Measurements from ENCODE around the gene LSM4. TPM values are rescaled to one million over a fixed set of nuclear protein-coding genes. Genes with fewer than 3 reads are reported as not detected.

Gene LSM4
- total and polyA plus RNA-seq, 2 donors (not counting 3 experiments of a cell fraction or from before 2014, with no cell fraction given) = 118 to 119 TPM

DNA sequence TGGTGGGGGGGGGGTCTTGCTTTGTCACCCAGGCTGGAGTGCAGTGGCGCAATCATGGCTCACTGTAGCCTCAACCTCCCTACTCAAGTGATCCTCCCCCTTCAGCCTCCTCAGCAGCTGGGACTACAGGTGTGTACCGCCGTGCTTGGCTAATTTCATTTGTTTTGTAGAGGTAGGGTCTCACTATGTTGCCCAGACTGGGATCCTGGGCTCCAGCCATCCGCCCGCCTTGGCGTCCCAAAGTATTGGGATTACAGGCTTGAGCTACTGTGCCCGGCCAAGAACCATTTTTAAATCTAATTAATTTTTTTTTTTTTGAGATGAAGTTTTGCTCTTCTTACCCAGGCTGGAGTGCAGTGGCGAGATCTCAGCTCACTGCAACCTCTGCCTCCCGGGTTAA, 23.2 kb downstream of the LSM4 start:
- BruUV-seq (replicated peaks) = no TSS peak
- H3K4me1 ChIP-seq (ENCODE audit: control insufficient read depth, extremely low read depth, insufficient read depth, low read length) = peaks cover 11% of the 10 kb centered on the region
- POLR2A ChIA-PET = no interaction called here
- H3K9me1 ChIP-seq (replicated peaks; ENCODE audit: control insufficient read depth, extremely low read depth, insufficient read depth, low read length) = no peaks in the 10 kb centered on the region
- no peaks in the 10 kb centered on the region for H4K20me1 ChIP-seq (replicated peaks; ENCODE audit: control insufficient read depth, extremely low read depth, insufficient read depth, low read length)
- H3K79me2 ChIP-seq (ENCODE audit: control insufficient read depth, insufficient read depth, low read length) = no peaks in the 10 kb centered on the region
- H2AFZ ChIP-seq (ENCODE audit: low read depth, low read length) = no peak overlapping the region
- no peak overlapping the region for H3K9ac ChIP-seq (replicated peaks; ENCODE audit: extremely low read depth, insufficient read depth, low read length)
- TF ChIP-seq EZH2 (IDR thresholded peaks at IDR 0.05; ENCODE audit: borderline replicate concordance, low read depth, low read length, severe bottlenecking) (no peak), POLR2AphosphoS5 (IDR thresholded peaks at IDR 0.05; ENCODE audit: insufficient read depth, low read depth, low read length) (no peak), FOS (IDR thresholded peaks at IDR 0.05; ENCODE audit: borderline replicate concordance, insufficient read depth, low read length) (no peak), POLR2A (IDR thresholded peaks at IDR 0.05; ENCODE audit: low read depth, low read length) (no peak)
- TF ChIP-seq, protein P1, sequence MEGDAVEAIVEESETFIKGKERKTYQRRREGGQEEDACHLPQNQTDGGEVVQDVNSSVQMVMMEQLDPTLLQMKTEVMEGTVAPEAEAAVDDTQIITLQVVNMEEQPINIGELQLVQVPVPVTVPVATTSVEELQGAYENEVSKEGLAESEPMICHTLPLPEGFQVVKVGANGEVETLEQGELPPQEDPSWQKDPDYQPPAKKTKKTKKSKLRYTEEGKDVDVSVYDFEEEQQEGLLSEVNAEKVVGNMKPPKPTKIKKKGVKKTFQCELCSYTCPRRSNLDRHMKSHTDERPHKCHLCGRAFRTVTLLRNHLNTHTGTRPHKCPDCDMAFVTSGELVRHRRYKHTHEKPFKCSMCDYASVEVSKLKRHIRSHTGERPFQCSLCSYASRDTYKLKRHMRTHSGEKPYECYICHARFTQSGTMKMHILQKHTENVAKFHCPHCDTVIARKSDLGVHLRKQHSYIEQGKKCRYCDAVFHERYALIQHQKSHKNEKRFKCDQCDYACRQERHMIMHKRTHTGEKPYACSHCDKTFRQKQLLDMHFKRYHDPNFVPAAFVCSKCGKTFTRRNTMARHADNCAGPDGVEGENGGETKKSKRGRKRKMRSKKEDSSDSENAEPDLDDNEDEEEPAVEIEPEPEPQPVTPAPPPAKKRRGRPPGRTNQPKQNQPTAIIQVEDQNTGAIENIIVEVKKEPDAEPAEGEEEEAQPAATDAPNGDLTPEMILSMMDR (IDR thresholded peaks at IDR 0.05; ENCODE audit: extremely low read depth in 1 of 2, insufficient read depth in 1 of 2, low read depth in 1 of 2, low read length in 2 of 2) = no peak
- TF ChIP-seq, protein P2, sequence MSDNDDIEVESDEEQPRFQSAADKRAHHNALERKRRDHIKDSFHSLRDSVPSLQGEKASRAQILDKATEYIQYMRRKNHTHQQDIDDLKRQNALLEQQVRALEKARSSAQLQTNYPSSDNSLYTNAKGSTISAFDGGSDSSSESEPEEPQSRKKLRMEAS (IDR thresholded peaks at IDR 0.05; ENCODE audit: insufficient read depth, insufficient read length) = no peak
- FAIRE-seq = no peak
- no peak overlapping the region for H3K27ac ChIP-seq (ENCODE audit: insufficient read depth, low read depth, low read length)
- dilution Hi-C loops (cut with MboI; ENCODE audit: extremely low pct_ligation_motif_present, low sequenced_read_pairs) (no loop called here), intact Hi-C loops (cut with micrococcal nuclease) (no loop called here)
- H3K36me3 ChIP-seq (ENCODE audit: control insufficient read depth in 2 of 2, extremely low read depth in 1 of 2, insufficient read depth in 2 of 2, low read length in 2 of 2) = no peaks in the 10 kb centered on the region
- no peaks in the 10 kb centered on the region for H3K27me3 ChIP-seq (ENCODE audit: control insufficient read depth in 2 of 2, insufficient read depth in 2 of 2, low read length in 2 of 2)
- H3K4me2 ChIP-seq (ENCODE audit: insufficient read depth, low read length) = no peak overlapping the region
- no peak overlapping the region for H3K4me3 ChIP-seq (replicated peaks in 1 of 3; ENCODE audit: insufficient read depth in 1 of 3, low read depth in 1 of 3, low read length in 3 of 3)
- CTCF ChIA-PET = interaction anchor here (1.7 kb wide), 1 partner anchor 20 kb away, joined by 8 read pairs; no protein-coding TSS in a partner anchor
- H3K9me3 ChIP-seq (replicated peaks; ENCODE audit: control insufficient read depth, insufficient read depth, low read length) = no peaks in the 10 kb centered on the region
- no peak for DNase-seq (ENCODE audit: low read depth, low spot score)
